Measurements from ENCODE around the gene PDLIM4. TPM values are rescaled to one million over a fixed set of nuclear protein-coding genes. Genes with fewer than 3 reads are reported as not detected.

The PDLIM4 gene
- polyA plus RNA-seq, 2 of the 4 experiments (the other 2 are of a cell fraction), result 0.09 TPM; not detected in 1

DNA sequence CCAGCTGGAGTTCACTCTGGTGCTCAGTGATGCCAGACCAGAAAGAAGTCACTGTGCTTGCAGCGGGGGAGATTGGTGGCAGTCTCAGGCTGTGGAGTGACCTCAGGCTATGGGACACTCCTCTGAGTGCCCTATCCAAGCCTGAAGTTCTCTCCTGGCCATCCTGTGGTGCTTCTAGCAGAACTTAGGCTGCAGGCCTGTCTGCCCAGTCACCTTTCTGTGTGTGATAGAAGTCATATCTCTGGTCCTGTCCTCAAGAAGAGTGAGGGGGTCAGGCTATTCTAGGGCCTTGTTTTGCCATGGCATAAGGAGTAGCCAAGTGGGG lies 9.3 kb downstream of the PDLIM4 start:
- Histone ChIP-seq H3K4me3 (no peak overlapping the region), H3K4me2 (no peak overlapping the region), H3K9me3 (no peaks in the 10 kb centered on the region), H3K4me1 (peaks cover 41% of the 10 kb centered on the region), H3K27ac (peak overlapping the region in 1 of 2 experiments; percentile 77; a peak in 2 of 6 replicates)
- ChIA-PET POLR2A (interaction anchor here (1.5 kb wide), 1 partner anchor 27 kb away, joined by 9 read pairs; the partner anchor contains the start of gene SLC22A4), CTCF (interaction anchor here (1.0 to 1.8 kb wide), 3 partner anchors 16 to 29 kb away, joined by 3 to 4 read pairs (median 4); no protein-coding TSS in a partner anchor)
- TF ChIP-seq, protein P1, sequence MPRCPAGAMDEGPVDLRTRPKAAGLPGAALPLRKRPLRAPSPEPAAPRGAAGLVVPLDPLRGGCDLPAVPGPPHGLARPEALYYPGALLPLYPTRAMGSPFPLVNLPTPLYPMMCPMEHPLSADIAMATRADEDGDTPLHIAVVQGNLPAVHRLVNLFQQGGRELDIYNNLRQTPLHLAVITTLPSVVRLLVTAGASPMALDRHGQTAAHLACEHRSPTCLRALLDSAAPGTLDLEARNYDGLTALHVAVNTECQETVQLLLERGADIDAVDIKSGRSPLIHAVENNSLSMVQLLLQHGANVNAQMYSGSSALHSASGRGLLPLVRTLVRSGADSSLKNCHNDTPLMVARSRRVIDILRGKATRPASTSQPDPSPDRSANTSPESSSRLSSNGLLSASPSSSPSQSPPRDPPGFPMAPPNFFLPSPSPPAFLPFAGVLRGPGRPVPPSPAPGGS (IDR thresholded peaks at IDR 0.05), result no peak
- TF ChIP-seq, protein P2, sequence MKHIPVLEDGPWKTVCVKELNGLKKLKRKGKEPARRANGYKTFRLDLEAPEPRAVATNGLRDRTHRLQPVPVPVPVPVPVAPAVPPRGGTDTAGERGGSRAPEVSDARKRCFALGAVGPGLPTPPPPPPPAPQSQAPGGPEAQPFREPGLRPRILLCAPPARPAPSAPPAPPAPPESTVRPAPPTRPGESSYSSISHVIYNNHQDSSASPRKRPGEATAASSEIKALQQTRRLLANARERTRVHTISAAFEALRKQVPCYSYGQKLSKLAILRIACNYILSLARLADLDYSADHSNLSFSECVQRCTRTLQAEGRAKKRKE (CRISPR knock-in tag; IDR thresholded peaks at IDR 0.05; ENCODE audit: low read depth), result no peak
- TF ChIP-seq ESRRA (IDR thresholded peaks at IDR 0.05; ENCODE audit: borderline replicate concordance, low read length) (no peak), TFCP2L1 (CRISPR knock-in tag; IDR thresholded peaks at IDR 0.05) (no peak), HEYL (CRISPR knock-in tag; IDR thresholded peaks at IDR 0.05) (no peak), SMC3 (IDR thresholded peaks at IDR 0.05) (no peak), FOSL2 (IDR thresholded peaks at IDR 0.05) (no peak), FOSL2 (CRISPR knock-in tag; IDR thresholded peaks at IDR 0.05) (no peak), KDM5A (IDR thresholded peaks at IDR 0.05) (no peak), FOXS1 (CRISPR knock-in tag; IDR thresholded peaks at IDR 0.05) (no peak), JUN (IDR thresholded peaks at IDR 0.05) (no peak)
- 80% methylated on average over 1 of the region's 1 CpG for WGBS (ENCODE audit: missing lambda C conversion rate)
- FAIRE-seq, result no peak
- no peak for DNase-seq (ENCODE audit: low read depth in 1 of 2, low spot score in 1 of 2)
- ATAC-seq, result no peak

GRCh38 chr5:132267166-132267739 lies 9.8 kb downstream of the PDLIM4 start:
- ATAC-seq, result no peak

GRCh38 chr5:132267931-132268768 lies 10.7 kb downstream of the PDLIM4 start:
- Histone ChIP-seq H3K4me3 (no peak overlapping the region), H3K4me2 (no peak overlapping the region), H3K9me3 (no peaks in the 10 kb centered on the region), H3K4me1 (peaks cover 40% of the 10 kb centered on the region), H3K27ac (peak overlapping the region in 1 of 2 experiments; percentile 42; a peak in 2 of 6 replicates)
- FAIRE-seq (no peak), DNase-seq (ENCODE audit: low read depth in 1 of 2, low spot score in 1 of 2) (no peak), ATAC-seq (no peak)
- ChIA-PET POLR2A (interaction anchor here (1.2 kb wide), 1 partner anchor 40 kb away, joined by 3 read pairs; the partner anchor contains the start of gene P4HA2), CTCF (interaction anchor here (1.0 to 2.4 kb wide), 6 partner anchors 15 to 205 kb away, joined by 3 to 7 read pairs (median 4); no protein-coding TSS in a partner anchor)
- TF ChIP-seq FOSB (CRISPR knock-in tag; IDR thresholded peaks at IDR 0.05) (no peak), HOXB5 (CRISPR knock-in tag; IDR thresholded peaks at IDR 0.05) (no peak)
- WGBS (ENCODE audit: missing lambda C conversion rate), result 76% methylated on average over 2 of the region's 6 CpGs

More at GRCh38 chr5:132267166-132267739, 9.8 kb downstream of the PDLIM4 start:
- ChIA-PET CTCF (interaction anchor here (1.0 to 2.4 kb wide), 7 partner anchors 16 to 204 kb away, joined by 3 to 7 read pairs (median 4); no protein-coding TSS in a partner anchor), POLR2A (interaction anchor here (1.2 kb wide), 1 partner anchor 39 kb away, joined by 3 read pairs; the partner anchor contains the start of gene P4HA2)
- FAIRE-seq (no peak), DNase-seq (ENCODE audit: low read depth in 1 of 2, low spot score in 1 of 2) (no peak)
- Histone ChIP-seq H3K27ac (peak overlapping the region in 1 of 2 experiments; percentile 77; a peak in 2 of 6 replicates), H3K9me3 (no peaks in the 10 kb centered on the region), H3K4me3 (no peak overlapping the region), H3K4me2 (no peak overlapping the region), H3K4me1 (peaks cover 41% of the 10 kb centered on the region)
- TF ChIP-seq ELK1 (IDR thresholded peaks at IDR 0.05; ENCODE audit: low read depth, low read length) (no peak), ZFP36 (IDR thresholded peaks at IDR 0.05; ENCODE audit: borderline replicate concordance, partially characterized antibody) (peak; percentile 31)

Data from A549 (cell line).